Smooth muscle cell (in vitro differentiated cells): ENCODE results near the gene CTNNA2. TPM values are rescaled to one million over a fixed set of nuclear protein-coding genes. Genes with fewer than 3 reads are reported as not detected.

Experiments used
- DNase-seq: peaks from one replicate; lab custom pipeline; 2025; ENCODE audit not compliant: unreplicated experiment; lab: John Stamatoyannopoulos, UW
- H2AFZ ChIP-seq: fragments of 200-600 bp; sonication (generic); 2 replicates; pipeline ENCODE4 v1.6.0; 2016; ENCODE audit warnings: antibody characterized with exemption, low read depth, mild to moderate bottlenecking
- H3F3A ChIP-seq: fragments of 200-600 bp; sonication (generic); 2 replicates; pipeline ENCODE4 v1.6.0; 2017; ENCODE audit warnings: antibody characterized with exemption, low read depth
- H3K27ac ChIP-seq: fragments of 200-600 bp; sonication (generic); 2 replicates; pipeline ENCODE4 v1.5.1; 2016; ENCODE audit warnings: low read depth, mild to moderate bottlenecking
- H3K27me3 ChIP-seq: fragments of 200-600 bp; sonication (generic); 2 replicates; pipeline ENCODE4 v1.6.1; 2016; ENCODE audit warnings: low read depth, mild to moderate bottlenecking
- H3K36me3 ChIP-seq: fragments of 200-600 bp; sonication (generic); 2 replicates; pipeline ENCODE4 v1.5.1; 2016; ENCODE audit warnings: low read depth
- H3K4me1 ChIP-seq: fragments of 200-600 bp; sonication (generic); 2 replicates; pipeline ENCODE4 v1.5.1; 2016; ENCODE audit warnings: low read depth
- H3K4me2 ChIP-seq: fragments of 200-600 bp; sonication (generic); 2 replicates; pipeline ENCODE4 v1.6.0; 2016; ENCODE audit warnings: mild to moderate bottlenecking
- H3K4me3 ChIP-seq: fragments of 200-600 bp; sonication (generic); 2 replicates; pipeline ENCODE4 v1.5.1; 2016; ENCODE audit warnings: mild to moderate bottlenecking
- H3K79me2 ChIP-seq: fragments of 200-600 bp; sonication (generic); 2 replicates; pipeline ENCODE4 v1.6.0; 2016; ENCODE audit warnings: low read depth, mild to moderate bottlenecking
- H3K9ac ChIP-seq: fragments of 200-600 bp; sonication (generic); 2 replicates; pipeline ENCODE4 v1.6.0; 2016; ENCODE audit warnings: low read depth
- H3K9me3 ChIP-seq: fragments of 200-600 bp; sonication (generic); replicated peaks from 2 replicates; pipeline ENCODE4 v1.5.1; 2016; ENCODE audit warnings: low read depth
- H4K20me1 ChIP-seq: fragments of 200-600 bp; sonication (generic); 2 replicates; pipeline ENCODE4 v1.6.0; 2016; ENCODE audit warnings: low read depth
- WGBS: methylation state at CpG from one replicate; pipeline ENCODE4 v1.1.7; 2016; ENCODE audit warnings: low lambda C conversion rate; 5-methylcytosine and 5-hydroxymethylcytosine counted together
- polyA plus RNA-seq: library from polyadenylated mRNA; unstranded; fragments of >200 nt; fragmentation: Nextera tagmentation; extraction: Ambion mirVana; gene quantifications from 2 replicates; pipeline ENCODE4 v1.2.1, GENCODE V29; 2016
- total RNA-seq: library from RNA; depleted of rRNA; stranded (reverse); fragments of >200 nt; gene quantifications from 2 replicates; pipeline ENCODE4 v1.2.3, GENCODE V29; 2014
- TF ChIP-seq, protein P1 (sequence below): fragments of 200-600 bp; sonication (generic); IDR thresholded peaks from 2 replicates; pipeline ENCODE4 v1.5.1; 2017; ENCODE audit warnings: borderline replicate concordance, mild to moderate bottlenecking, antibody characterized with exemption; ENCODE audit not compliant: insufficient read depth, poor library complexity, severe bottlenecking

CTNNA2 gene
- total and polyA plus RNA-seq, 2 experiments from 2014 or later = not detected

DNA sequence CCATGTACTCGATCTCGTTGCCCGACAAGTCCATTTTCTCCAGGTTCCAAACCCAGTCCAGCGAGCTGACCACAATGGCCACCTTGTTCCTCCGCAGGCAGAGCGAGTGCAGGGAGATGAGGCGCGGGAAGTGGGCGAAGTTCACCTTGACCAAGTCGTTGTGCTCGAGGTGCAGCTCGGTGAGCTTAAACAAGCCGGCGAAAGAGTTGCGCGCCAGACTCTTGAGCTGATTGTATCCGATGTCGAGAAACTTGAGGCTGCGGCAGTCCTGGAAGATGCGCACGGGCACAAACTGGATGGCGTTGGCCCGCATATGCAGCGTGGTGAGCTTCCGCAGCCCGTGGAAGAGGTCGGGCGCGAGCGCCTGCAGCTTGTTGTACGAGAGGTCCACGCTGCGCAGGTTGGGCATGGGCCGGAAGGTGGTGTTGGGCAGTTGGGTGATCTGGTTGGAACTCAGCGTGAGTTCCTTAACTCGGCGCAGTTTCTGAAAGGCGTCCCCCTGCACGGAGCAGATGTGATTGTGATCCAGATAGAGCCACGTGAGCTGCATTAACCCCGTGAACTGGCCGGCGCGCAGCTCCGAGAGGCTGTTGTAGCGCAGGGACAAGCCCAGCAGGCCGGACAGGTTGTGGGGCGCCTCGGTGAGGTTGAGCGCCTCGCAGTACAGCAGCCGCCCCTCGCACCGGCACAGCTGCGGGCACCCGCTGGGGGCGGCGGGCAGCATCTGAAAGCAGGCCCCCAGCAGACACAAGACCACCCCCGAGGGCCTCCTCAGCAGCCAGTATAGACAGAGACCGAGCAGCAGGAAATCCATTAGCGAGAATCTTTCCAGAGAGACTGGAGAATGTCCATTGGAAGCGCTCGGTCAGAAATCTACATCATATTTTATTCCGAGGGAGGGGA lies 790.4 kb downstream of the CTNNA2 start:
- Histone ChIP-seq H2AFZ (peak overlapping the region; percentile 94), H3K4me3 (peak overlapping the region; percentile 78), H3K36me3 (no peaks in the 10 kb centered on the region), H3K4me1 (peaks cover 16% of the 10 kb centered on the region), H3F3A (no peaks in the 10 kb centered on the region), H4K20me1 (no peaks in the 10 kb centered on the region), H3K79me2 (no peaks in the 10 kb centered on the region), H3K27ac (no peak overlapping the region), H3K27me3 (peaks cover 95% of the 10 kb centered on the region), H3K9ac (no peak overlapping the region), H3K9me3 (no peaks in the 10 kb centered on the region), H3K4me2 (peak overlapping the region; percentile 99)
- no peak for DNase-seq
- TF ChIP-seq, protein P1, sequence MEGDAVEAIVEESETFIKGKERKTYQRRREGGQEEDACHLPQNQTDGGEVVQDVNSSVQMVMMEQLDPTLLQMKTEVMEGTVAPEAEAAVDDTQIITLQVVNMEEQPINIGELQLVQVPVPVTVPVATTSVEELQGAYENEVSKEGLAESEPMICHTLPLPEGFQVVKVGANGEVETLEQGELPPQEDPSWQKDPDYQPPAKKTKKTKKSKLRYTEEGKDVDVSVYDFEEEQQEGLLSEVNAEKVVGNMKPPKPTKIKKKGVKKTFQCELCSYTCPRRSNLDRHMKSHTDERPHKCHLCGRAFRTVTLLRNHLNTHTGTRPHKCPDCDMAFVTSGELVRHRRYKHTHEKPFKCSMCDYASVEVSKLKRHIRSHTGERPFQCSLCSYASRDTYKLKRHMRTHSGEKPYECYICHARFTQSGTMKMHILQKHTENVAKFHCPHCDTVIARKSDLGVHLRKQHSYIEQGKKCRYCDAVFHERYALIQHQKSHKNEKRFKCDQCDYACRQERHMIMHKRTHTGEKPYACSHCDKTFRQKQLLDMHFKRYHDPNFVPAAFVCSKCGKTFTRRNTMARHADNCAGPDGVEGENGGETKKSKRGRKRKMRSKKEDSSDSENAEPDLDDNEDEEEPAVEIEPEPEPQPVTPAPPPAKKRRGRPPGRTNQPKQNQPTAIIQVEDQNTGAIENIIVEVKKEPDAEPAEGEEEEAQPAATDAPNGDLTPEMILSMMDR = no peak
- 6% methylated on average over 64 of the region's 64 CpGs for WGBS

DNA sequence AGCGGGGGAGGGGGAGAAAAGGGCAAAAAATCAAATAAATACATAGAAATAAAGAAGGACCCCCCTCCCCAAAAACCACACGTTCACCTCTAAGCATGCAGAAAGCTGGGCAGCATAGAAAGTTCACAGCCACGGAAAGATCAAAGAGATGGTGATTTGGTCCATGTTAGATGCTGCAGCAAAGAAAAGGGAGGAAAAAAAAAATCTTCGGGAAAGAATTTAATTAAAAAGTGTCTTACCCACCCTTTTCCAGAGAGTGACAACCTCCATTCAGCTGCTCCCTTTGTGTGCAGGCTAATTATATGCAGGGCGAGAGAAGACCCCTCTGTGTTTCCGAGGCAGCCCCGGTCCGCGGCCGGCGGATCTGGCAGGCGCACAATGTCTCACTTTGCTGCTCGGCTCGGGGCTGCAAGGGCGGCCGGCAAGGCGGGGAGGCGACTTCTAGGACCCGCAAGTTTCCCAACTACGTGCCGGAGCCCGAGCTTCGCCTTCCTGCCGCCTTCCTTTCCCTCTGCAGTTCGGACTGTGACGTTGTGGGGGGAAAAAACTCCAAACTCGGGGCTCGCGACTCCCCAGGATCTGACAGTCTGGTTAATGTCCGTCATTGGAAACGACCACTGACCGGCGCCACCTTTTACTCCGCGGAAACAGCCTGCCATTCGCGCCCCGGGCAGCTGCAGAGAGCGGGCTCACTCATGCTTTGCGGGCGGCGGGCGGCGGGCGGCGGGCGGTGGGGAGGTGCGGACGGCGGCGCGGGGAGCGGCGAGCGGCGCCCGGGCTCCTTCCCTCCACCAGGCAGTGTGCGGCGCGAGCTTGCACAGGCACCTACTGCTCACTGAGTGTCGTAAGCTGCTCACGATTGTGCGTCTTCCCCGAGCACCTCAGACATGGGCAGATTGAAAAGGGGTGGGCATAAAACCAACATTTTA lies 791.3 kb downstream of the CTNNA2 start, which contains the start of gene LRRTM1:
Gene LRRTM1 (minus strand): TSS at position 844 of the 929 bp plus-strand sequence. CDS start 933 bp downstream, outside the sequence.
- Histone ChIP-seq H3K79me2 (no peaks in the 10 kb centered on the region), H3K4me1 (peaks cover 13% of the 10 kb centered on the region), H3K4me2 (peak within 1 kb of the TSS; percentile 99), H4K20me1 (no peaks in the 10 kb centered on the region), H3K27ac (no peak within 1 kb of the TSS), H2AFZ (peak within 1 kb of the TSS; percentile 94), H3K27me3 (peaks cover 89% of the 10 kb centered on the region), H3K36me3 (no peaks in the 10 kb centered on the region), H3K4me3 (peak within 1 kb of the TSS; percentile 78), H3K9me3 (no peaks in the 10 kb centered on the region), H3K9ac (no peak within 1 kb of the TSS), H3F3A (no peaks in the 10 kb centered on the region)
- TF ChIP-seq, protein P1 = no peak
- no peak for DNase-seq
- under 1% methylated on average over 53 of the region's 64 CpGs for WGBS

DNA sequence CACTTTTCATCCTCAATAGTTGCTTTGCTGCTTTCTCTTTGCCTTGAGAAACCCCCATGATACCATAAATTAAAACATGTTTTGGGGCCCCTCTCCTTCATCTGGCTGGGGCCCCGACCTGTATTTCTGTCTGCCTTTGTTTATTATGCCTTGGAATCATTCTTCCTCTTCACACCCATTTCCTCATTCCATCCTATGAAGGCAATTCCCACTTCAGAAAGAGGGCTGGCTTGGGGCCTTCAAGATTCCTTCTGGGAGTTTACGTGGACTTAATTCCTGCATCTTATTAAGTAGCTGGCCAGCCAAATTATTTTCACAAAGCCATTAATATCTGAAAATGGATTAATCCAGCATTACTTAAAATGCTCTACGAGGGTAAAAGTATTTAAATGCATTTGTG lies 798.5 kb downstream of the CTNNA2 start:
- H3K4me3 ChIP-seq = no peak overlapping the region
- no peak for DNase-seq
- H3K4me1 ChIP-seq = no peaks in the 10 kb centered on the region
- TF ChIP-seq, protein P1 = no peak
- no peaks in the 10 kb centered on the region for H3K79me2 ChIP-seq
- WGBS = 61% methylated on average over 3 of the region's 3 CpGs
- H3K27ac ChIP-seq = no peak overlapping the region
- H2AFZ ChIP-seq = peak overlapping the region; percentile 54
- H3K27me3 ChIP-seq = peaks cover 19% of the 10 kb centered on the region
- H3K36me3 ChIP-seq = no peaks in the 10 kb centered on the region
- no peaks in the 10 kb centered on the region for H3K9me3 ChIP-seq
- no peaks in the 10 kb centered on the region for H3F3A ChIP-seq
- no peaks in the 10 kb centered on the region for H4K20me1 ChIP-seq
- no peak overlapping the region for H3K9ac ChIP-seq
- H3K4me2 ChIP-seq = no peak overlapping the region
